B cell (primary cell): ENCODE results near the gene MRM2.

Experiments used
- CTCF ChIP-seq: fragments of 200-600 bp; IDR thresholded peaks from one replicate; pipeline ENCODE4 v1.8.0; 2022; ENCODE audit warnings: antibody characterized with exemption, mild to moderate bottlenecking
- EZH2 ChIP-seq: IDR thresholded peaks from 2 replicates; pipeline ENCODE4 v1.6.1; 2012; ENCODE audit warnings: borderline replicate concordance, low read depth, mild to moderate bottlenecking, moderate library complexity, low read length; ENCODE audit not compliant: insufficient read depth, poor library complexity, severe bottlenecking

GRCh38 chr7:2225830-2226229 is 16.2 kb downstream of the MRM2 start:
- TF ChIP-seq CTCF (no peak), EZH2 (no peak)
